Cardiac septum (tissue), 1 donor: ENCODE data around the gene SHROOM1. TPM values are rescaled to one million over a fixed set of nuclear protein-coding genes. Genes with fewer than 3 reads are reported as not detected.

Experiments used
- DNase-seq: peaks from one replicate; pipeline ENCODE4 v3.0.0-alpha.2; 2020; ENCODE audit warnings: low spot score
- intact Hi-C: fragments of 100-400 bp; cut with DNase I; formaldehyde crosslinking; loops from one replicate; pipeline ENCODE4 v1.14.0; 2022
- total RNA-seq: library from RNA; stranded (reverse); fragmentation: NEBNext Ultra II Directional; extraction: Animal tissue kit (Norgen Biotek cat#: 25700); gene quantifications from one replicate; pipeline ENCODE4 v1.2.1, GENCODE V29; 2021
- donor health status: DM: no; HTN: no; CAD: no.

SHROOM1 gene
- total RNA-seq, 1 donor from 2014 or later: 4.7 TPM

DNA sequence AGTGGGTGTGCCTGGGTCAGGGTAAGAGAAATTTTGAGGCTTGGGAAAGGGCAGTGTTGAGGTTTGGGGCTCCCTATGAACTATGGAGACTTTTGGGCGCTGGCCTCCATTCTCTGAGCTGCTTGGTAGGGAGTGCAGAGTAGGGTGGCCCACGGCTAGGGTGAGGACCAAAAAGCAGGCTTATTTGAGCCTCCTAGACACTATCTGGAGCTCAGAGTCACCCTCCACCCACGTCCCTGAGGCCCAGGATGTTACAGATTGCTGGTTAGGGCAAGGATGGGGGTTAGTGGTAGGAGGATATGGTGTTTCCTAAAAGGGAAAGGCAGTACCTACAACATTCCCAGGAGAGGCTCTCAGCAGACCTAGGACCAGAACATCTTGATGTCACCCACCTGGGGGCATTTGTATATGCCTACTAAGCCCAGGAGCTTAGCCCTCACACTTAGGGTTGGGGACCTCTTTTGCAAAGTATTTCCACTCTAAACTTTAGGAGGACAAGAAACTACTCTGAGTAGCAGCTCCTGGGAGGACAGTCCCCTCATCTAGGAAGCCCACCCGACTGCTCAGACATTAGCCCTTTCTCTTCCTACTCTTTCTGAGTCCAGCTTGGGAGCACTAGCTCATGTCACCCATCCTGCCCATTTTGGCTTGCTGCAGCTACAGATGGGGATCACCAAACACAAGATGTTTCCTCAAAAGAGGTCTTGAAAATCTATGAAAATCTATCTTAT, 2.3 kb downstream of the SHROOM1 start:
- no peak for DNase-seq
- intact Hi-C loops: loop anchor here (5.0 kb wide), 1 partner anchor 134 kb away; the partner anchor contains the start of gene AFF4

DNA sequence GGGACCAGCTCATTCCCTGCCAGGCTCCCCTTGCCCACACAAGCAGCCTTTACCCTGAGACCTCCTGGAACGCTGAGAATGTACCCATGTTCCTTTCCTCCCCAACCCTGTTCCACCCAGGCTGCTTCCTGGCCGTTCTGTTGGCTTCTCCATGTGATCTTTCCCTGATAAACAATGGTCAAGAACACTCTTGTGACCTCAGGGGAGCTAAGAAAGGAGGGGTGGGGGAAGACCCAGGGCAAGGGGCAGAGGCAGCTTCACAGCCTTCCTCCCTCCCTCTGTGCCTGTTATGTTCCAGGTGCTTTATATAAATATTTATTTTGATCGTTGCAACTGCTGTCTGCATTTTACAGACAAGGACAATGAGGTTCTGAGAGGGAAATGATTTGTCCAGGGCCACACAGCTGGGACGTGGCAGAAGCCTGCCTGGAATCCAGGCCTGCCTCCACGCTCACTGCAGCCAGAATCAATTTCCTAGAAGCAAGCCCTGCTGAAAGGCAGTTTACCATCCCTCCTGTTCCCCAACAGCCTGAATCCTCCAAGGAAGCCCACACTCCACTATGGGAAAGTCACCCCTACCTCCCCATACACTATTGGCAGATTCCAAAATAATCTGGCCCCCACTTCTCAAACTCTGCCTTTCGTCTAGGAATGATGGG, 3.9 kb downstream of the SHROOM1 start:
- no peak for DNase-seq
- intact Hi-C loops: loop anchor here (5.0 kb wide), 1 partner anchor 136 kb away; the partner anchor contains the start of gene AFF4

DNA sequence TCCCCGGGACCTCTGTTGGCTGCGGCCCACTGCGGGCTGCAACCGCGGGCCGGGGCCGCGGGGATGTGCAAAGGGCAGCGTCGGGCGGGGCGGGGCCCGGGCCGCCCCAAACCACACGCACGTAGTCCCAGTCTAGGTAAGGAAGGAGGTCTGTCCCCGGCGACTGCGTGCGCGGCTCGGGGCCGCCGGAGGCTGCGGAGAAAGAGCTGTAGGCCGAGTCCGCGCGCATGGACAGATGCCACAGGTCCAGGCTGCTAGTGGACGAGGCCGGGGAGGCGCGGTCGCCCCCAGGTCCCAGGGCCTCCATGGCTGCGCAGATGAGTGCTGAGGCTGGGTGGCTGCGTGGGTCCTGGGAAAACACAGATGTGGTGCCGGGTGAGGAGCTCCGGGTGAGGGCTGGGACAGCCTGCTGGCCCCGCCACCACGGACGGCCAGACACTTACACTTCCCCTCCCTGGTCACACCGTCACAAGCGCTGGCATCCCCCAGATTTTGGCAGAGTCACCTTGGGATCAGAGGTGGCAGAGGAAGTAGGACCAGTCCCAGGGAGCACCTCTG, 4.5 kb downstream of the SHROOM1 start:
- intact Hi-C loops: loop anchor here (5.0 kb wide), 1 partner anchor 136 kb away; the partner anchor contains the start of gene AFF4
- no peak for DNase-seq

DNA sequence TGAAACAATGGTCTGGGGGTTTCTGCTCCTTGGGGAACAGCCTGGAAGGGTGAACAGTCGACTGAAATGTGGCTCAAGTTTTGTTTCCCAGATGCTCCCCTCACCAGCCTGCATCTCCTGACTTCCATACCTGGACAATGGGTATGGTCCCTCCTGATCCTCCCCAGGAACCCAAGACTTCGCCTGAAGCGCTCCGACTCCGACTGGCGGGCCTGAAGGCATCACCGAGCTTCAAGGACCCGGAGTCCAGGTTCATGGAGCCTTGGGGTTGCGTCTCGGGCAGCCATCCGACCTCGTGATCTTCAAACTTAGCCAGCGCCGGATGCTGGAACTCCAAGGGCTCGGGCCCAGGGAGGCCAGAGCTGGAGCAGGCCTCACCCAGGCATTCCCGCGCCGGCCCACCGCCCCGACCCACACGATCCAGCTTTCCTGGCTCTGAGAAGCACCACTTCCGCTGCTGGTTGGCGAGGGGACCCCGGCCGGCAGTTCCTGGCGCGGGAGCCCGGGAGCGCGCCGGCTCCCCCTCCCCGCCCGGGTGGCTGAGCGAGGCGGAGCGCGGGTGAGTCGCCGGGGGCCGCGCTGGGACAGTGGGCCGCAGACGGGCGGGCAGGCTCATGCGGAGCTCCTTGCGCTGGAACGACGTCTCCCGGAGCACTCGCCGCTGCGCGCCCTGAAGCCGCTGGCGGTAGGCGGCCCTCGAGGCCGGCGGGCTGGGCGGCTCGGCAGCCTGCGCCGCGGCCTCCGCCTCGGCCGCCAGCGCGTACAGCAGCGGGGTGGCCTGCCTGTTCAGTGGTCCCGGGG, 5.2 kb downstream of the SHROOM1 start:
- intact Hi-C loops: loop anchor here (5.0 kb wide), 1 partner anchor 137 kb away; the partner anchor contains the start of gene AFF4
- no peak for DNase-seq

DNA sequence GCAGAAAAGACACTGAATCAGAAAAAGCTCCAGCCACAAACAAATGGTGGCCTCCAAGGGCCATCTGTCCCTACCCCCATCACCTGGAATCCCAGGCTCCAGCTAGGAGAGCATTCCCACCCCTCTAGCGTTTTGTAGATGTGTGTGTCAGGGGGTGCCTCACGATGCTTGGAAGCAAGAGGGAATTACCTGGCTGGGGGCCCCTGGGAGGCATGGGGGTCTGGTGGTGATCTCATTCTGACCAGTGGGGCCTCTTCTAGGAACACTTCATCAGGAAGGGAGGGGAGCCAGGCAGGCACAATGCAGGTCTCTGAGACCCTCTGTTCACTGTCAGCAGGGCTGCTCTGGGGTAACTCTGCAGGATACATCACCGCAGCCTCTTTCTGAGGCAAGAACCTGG, 6.0 kb downstream of the SHROOM1 start:
- no peak for DNase-seq
- intact Hi-C loops: loop anchor here (5.0 kb wide), 3 partner anchors 47 to 437 kb away; partner anchors contain the start of gene SEPTIN8

DNA sequence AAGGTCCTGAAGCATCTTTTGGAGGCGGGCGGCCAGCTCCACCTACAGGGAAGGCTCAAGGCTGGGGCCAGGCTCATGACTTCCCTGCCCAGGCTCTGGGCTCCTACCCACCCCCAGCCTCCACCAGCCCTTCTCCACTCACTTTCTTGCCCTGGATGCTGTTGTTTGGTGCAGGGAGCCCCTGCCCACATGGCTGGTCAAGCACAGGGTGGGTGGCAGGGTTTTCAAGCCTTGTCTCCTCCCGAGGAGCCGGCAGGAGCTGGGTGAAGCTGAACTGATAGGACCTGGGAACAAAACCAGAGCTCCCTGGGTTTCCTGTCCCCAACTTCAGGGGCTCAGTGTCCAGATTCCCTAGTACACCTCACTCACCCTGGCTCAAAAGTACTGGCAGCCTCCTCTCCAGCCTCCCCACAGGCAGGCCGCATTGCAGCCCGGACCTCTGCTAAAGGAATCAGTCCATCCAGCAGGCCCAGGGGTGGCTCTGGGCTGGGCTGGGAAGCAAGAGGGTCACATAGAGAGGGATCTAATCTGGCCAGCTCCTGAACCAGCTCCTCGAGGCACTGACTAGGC, 6.9 kb downstream of the SHROOM1 start:
- no peak for DNase-seq
- intact Hi-C loops: loop anchor here (5.0 kb wide), 3 partner anchors 46 to 436 kb away; partner anchors contain the start of gene SEPTIN8

DNA sequence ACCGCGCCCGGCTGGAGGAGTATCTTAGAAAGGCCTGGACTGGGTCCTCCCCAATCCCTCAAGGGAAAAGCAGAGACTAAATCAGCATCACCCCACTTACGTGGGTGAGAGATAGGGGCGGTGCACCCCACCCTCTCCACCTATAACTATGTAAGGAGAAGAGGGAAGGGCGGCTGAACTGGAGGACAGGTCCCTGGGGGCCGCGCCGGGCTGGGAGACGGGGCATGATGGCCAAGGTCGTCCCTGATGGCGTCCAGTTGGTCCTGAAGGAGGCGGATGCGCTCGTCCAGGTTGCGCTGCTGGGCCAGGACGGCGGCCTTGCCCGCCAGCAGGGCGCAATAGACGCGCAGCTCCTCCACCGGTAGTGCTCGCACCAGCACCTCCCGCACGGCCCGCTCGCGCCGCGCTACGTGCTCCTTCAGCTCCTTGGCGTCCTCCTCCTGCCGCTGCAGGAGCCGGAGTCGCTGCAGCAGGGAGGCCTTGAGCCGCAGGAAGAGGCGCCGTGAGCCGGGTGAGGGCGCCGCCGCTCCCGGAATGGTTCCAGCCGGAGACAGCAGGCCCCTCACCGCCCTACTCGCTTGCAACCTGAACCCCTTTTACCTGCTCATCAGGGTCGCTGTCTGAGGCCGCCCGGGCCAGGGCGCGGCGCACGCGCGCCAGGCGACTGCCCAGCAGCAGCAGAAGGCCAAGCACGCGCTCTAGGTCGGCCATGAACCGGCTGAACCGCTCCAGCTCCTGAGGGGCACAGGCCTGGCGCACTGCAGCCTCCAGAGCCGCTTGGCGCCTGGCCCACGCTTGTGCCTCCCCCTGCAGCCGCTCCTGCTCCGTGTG, 7.6 kb downstream of the SHROOM1 start:
- DNase-seq: no peak
- intact Hi-C loops: loop anchor here (5.0 kb wide), 3 partner anchors 46 to 436 kb away; partner anchors contain the start of gene SEPTIN8

DNA sequence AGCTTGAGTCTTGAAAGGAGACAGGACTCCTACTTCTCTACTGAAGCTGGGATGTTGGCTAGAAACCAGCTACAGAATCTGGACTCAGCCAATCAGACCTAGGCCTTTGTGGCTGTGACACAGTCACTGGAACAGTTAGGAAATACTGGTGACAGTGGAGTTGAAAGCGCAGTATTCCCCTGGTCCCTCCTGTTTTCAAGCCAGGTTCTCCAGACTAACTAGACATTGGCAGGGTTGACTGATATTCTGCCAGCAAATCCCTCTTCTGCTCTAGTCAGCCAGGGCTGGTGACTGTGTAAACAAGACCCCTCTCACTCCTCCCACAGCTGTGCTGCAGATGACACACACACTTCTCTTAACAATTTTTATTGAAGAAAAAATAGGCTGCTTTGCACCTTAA, 8.7 kb downstream of the SHROOM1 start:
- intact Hi-C loops: loop anchor here (2.0 to 5.0 kb wide), 4 partner anchors 44 to 434 kb away; partner anchors contain the start of gene SEPTIN8
- DNase-seq: no peak

DNA sequence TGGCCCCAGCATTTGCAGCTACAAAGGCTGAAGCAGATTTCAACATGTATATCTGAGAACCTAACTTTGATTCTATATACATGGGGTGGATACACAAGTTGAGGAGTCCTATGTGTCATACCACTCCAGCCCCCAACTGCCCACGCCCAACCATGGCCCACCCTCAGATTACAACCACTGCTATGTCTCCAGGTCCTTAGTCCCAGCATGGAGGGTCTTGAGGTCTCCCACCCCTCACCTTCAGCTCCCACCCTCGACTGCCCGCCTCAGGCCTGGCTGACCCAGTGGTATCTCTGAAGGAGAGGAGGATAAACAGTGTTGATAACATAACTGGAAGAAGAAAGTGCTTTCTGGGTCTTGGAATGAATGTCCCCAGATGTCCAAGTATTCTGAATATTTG, 9.1 kb downstream of the SHROOM1 start:
- intact Hi-C loops: loop anchor here (2.0 to 5.0 kb wide), 4 partner anchors 44 to 434 kb away; partner anchors contain the start of gene SEPTIN8
- no peak for DNase-seq

DNA sequence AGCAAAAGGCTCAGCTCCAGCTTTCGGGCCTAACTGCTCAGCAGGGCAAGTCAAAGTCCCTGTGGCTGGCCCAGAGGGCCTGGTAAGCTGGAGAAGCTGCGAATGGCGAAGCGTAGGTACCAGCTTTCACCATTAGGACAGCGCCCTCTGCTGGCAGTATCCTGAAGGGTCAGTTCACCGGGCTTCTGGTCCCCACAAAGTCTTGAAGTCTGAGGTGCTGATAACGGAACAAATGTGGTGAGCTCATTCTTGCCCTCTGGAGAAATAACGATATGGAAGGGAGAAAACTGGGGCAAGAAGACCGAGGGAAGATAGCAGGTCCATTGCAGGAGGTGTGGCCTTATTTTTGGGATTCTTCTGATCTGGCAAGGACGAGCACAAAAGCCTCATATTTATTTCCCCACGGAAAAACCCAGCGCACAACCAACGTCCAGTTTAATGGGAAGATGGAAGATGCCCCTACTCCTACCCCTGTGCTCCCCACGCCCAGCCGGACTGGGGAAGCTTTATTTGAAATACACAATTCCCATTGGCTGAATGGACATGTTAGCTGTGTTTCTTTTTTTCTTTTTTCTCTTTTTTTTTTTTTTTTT, 10.2 kb downstream of the SHROOM1 start:
- intact Hi-C loops: loop anchor here (2.0 to 5.0 kb wide), 4 partner anchors 43 to 433 kb away; partner anchors contain the start of gene SEPTIN8
- DNase-seq: peak; percentile 92

DNA sequence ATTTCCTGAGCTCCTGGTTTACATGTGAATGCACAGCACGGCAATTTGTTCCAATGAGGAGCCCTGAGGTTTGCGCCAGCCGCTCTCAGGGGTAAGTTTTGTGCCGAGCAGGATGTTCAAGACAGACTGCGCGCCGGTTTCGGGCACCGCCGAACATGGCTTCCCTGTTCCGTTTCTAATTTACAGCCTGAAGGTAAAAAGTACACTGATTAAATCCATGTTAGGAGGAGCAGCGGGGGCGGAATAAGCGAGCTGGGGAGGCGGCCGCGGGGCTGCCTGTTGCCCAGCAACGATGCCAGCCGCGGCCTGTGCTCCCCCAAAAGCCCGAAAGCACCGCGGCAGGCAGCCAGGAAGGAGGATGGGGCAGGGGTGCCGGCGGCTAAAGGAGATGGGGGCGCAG, 11.0 kb downstream of the SHROOM1 start:
- intact Hi-C loops: no loop called here
- no peak for DNase-seq

DNA sequence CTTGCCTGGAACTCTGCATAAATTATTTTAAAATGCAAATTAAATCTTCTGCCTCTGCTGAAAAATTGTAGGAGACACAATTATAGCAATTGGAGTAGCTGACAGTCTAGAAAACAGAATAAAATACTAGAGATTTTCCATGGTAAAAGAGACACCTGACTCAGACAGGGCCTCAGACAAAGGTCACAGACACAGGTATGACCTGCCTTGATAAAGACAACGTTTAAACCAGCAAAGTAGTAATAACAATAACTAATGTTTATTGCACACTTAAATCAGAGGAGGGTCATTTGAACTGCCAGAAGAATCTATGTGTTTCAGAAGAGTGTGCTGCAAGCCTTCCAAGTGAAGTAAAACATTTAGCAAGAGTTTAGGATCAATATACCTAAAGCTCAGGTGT, 13.4 kb downstream of the SHROOM1 start:
- intact Hi-C loops: no loop called here
- DNase-seq: no peak

DNA sequence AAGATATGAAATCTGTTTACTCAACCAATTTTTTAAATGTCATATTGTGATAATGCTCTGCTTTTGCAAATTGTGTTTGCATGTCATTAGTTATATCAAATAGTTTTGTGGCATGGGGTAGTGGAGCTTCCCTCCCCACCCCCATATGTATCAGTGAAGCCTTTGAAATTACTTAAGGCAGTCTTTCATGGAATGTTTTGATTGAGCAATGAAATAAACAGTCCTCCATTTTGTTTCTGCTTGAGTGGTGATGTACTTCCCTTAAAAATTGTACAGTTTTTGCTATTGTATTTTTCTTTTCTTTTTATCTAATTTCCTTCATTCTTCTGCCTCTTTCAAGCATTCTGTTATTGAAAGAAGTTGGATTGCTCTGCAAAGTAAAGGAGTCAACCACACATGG, 13.9 kb downstream of the SHROOM1 start:
- no peak for DNase-seq
- intact Hi-C loops: no loop called here

DNA sequence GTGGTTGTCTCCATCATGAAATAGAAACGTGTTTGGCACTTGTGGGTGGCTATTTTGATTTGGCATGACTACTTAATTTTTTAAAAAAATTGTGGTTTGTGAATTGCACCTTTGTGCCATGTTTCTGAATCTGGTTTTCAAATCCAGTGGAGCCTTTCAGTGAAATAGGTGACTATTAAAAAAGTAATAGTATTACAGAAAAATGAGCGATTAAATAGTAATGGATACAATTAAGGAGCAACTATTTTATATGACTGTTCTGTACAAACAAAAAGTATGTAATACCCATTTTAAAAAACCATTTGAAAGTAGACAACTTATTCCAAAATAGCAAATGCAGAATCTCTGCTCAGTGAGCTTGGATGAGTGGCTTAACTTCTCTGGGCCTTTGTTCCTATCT, 14.4 kb downstream of the SHROOM1 start:
- DNase-seq: no peak
- intact Hi-C loops: no loop called here

DNA sequence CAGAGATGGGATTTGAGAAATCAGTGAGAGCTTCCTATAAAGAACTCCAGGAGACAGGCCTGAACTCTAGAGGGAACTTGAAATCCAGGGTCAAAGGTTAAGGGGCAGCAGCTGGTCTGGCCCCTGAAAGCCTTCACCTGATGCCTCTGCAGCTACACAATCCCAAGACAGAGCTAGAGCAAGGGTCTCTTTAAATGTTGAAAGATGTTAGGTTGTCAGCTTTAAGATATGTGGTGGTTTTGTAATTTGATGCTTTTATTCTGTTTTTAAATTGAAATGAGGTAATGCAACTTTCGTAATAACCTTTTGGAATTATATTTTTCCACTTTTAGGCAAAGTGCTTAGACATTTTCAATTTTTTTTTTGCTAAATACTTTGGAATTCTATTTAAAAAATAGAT, 15.0 kb downstream of the SHROOM1 start:
- DNase-seq: no peak
- intact Hi-C loops: no loop called here

DNA sequence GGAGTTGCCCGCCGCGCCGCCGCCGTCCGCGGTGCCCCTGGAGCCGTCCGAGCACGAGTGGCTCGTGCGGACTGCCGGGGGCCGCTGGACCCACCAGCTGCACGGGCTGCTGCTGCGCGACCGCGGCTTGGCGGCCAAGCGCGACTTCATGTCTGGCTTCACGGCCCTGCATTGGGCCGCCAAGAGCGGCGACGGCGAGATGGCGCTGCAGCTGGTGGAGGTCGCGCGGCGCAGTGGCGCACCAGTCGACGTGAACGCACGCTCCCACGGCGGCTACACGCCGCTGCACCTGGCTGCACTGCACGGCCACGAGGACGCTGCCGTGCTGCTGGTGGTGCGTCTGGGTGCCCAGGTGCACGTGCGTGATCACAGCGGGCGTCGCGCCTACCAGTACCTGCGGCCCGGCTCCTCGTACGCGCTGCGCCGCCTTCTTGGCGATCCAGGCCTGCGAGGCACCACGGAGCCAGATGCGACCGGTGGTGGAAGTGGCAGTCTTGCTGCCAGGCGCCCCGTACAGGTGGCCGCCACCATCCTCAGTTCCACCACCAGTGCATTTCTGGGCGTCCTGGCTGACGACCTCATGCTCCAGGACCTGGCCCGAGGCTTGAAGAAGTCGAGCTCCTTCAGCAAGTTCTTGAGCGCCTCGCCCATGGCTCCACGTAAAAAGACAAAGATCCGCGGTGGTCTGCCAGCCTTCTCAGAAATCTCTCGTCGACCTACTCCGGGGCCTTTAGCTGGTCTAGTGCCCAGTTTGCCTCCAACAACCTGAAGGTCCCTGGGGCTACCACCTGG, 15.7 kb downstream of the SHROOM1 start:
- intact Hi-C loops: no loop called here

More for the DNA sequence above, 15.7 kb downstream of the SHROOM1 start:
- no peak for DNase-seq
